Astrocyte of the cerebellum (primary cell): Measurements from ENCODE around the gene DNAL1.
"Not testable (repeated sequence)": the region's sequence is repeated elsewhere in the genome, so short reads cannot be mapped to it uniquely, and the experiment has no call there.

ENCODE experiments used
- DNase-seq: peaks from one replicate; pipeline ENCODE4 v3.0.0-alpha.2; 2011; ENCODE audit warnings: low read depth
- H3K4me3 ChIP-seq: 2 replicates; pipeline ENCODE4 v1.5.1; 2011; ENCODE audit warnings: mild to moderate bottlenecking, low read depth, low read length, moderate library complexity
- in situ Hi-C: cut with HindIII; loops from 2 replicates; pipeline ENCODE4 v1.10.0; 2017; ENCODE audit warnings: low sequenced_read_pairs
- TF ChIP-seq, protein P1 (sequence below): IDR thresholded peaks from 2 replicates; pipeline ENCODE4 v1.5.1; 2012; ENCODE audit warnings: low read length, low read depth, moderate library complexity, mild to moderate bottlenecking; ENCODE audit errors: missing control alignments

DNAL1 gene

DNA sequence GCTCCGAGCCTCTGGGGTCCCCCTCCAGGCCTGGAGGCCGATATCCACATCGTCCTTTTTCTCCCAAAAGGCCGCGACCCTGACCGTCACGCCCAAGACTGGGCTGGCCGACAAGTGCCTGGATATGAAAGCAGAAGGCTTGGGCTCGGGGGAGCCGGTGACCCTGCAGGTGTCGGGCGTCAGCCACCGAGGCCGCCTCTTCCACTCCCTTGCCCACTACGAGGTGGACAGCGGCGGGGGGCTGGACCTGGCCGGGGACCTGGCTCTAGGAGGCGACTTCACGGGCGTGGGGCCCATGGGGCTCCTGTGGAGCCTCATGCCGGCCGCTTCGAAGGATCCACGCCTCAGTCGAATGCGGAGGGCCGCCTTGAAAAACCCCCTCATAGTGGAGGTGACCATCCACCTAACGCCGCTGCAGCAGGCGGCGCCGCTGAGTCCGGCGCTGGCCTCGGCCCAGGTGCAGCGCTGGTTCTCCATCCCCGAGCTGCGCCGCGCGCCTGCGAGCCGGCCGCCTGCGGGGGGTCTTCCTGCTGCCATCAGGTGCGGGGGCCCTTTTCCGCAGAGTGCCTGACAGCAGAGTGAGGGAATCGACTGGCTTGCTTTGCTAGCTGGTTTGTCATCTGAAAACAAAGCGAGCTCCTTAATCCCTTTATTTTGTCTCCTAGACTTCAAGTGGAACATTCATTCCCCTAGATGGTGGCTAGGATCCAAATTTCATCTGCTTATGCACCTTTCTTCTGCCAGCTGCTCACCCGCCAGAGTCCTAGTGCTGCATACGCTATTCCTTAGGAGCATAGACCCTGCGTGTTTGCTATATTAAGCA lies 10.6 kb upstream of the DNAL1 start:
- no peak for DNase-seq
- TF ChIP-seq, protein P1, sequence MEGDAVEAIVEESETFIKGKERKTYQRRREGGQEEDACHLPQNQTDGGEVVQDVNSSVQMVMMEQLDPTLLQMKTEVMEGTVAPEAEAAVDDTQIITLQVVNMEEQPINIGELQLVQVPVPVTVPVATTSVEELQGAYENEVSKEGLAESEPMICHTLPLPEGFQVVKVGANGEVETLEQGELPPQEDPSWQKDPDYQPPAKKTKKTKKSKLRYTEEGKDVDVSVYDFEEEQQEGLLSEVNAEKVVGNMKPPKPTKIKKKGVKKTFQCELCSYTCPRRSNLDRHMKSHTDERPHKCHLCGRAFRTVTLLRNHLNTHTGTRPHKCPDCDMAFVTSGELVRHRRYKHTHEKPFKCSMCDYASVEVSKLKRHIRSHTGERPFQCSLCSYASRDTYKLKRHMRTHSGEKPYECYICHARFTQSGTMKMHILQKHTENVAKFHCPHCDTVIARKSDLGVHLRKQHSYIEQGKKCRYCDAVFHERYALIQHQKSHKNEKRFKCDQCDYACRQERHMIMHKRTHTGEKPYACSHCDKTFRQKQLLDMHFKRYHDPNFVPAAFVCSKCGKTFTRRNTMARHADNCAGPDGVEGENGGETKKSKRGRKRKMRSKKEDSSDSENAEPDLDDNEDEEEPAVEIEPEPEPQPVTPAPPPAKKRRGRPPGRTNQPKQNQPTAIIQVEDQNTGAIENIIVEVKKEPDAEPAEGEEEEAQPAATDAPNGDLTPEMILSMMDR: peak; percentile 54
- peak overlapping the region; percentile 38 for H3K4me3 ChIP-seq
- in situ Hi-C loops: no loop called here

DNA sequence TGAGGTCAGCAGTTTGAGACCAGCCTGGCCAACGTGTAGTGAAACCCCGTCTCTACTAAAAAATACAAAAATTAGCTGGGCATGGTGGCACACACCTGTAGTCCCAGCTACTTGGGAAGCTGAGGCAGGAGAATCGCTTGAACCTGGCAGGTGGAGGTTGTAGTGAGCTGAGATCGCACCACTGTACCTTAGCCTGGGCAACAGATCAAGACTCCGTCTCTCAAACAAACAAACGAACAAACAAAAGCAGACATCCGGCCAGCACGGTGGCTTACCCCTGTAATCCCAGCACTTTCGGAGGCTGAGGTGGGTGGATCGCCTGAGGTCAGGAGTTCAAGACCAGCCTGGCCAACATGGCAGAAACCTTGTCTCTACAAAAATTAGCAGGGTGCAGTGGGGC lies 8.4 kb upstream of the DNAL1 start:
- in situ Hi-C loops, H3K4me3 ChIP-seq, DNase-seq: not testable (repeated sequence)

DNA sequence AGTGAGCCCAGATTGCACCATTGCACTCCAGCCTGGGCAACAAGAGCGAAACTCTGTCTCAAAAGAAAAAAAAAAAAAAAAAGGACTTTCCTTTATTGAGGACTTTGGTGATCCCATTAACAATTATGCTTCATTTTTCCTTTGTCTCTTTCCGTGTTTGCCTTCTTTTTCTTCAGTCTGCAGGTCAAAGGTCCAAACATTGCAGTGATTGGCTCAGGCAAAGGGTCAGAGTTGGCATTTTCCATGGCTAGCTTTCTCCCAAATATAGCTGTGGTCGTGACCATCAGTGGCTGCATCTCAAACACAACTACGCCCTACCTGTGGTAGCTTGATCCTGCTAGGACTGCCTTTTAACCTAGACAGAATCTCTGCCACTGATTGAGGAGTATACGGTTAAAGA lies 7.0 kb upstream of the DNAL1 start:
- in situ Hi-C loops: no loop called here
- H3K4me3 ChIP-seq: no peak overlapping the region
- no peak for DNase-seq
- TF ChIP-seq, protein P1: no peak

DNA sequence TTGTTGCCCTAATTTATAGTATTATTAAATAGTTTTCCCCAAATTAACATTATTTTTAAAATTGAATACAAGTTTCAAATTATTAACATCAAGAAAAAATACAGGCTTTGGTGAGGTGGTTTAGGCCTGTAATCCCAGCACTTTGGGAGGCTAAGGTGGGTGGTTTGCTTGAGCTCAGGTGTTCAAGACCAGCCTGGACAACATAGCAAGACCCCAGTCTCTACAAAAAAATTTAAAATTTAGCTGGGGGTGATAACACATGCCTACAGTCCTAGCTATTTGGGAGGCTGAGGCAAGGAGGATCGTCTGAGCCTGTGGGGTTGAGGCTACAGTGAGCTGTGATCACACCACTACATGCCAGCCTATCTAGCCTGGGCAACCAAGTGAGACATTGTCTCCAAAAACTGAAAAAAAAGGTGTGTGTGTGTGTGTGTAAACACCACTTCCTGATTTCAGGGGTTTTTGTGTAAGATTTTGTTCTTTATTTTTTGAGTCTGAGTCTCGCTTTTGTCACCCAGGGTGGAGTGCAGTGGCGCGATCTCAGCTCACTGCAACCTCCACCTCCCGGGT lies 3.9 kb upstream of the DNAL1 start:
- TF ChIP-seq, protein P1: no peak
- in situ Hi-C loops: no loop called here
- DNase-seq: no peak
- H3K4me3 ChIP-seq: no peak overlapping the region

DNA sequence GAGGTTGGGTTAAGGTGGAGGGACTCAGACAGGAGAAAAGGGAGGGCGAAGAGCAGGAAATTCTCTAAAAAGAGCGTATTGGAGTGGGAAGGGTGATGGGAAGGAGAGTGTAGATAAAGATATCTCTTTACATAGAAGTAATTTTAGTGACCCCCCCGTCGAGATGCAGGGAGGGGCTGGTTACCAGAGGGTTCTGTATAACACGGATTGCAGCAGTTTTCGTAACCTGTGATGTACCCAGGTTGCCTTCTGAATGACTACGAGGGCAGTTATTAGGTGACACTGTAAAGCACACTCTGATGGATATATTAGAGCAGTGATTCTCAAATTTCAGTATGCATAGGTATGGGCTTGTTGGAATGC lies 443 bp downstream of the DNAL1 start:
- in situ Hi-C loops: no loop called here
- peak overlapping the region; percentile 97 for H3K4me3 ChIP-seq
- no peak for DNase-seq
- TF ChIP-seq, protein P1: no peak

DNA sequence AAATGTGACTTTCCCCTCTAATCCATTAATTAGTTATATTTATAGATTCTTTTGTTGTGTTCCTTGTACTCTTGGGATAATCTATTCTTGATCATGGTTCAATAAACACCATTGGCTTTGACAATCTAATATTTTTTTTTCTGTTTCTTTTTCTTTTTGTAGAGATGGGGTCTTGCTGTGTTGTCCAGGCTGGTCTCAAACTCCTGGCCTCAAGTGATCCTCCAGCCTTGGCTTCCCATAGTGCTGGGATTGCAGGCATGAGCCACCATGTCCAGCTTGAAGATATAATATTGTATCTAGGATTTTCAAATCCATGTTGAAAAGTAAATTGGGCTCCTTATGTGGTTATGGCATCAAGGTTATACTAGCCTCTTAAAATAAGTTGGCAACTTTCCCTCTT lies 6.2 kb downstream of the DNAL1 start:
- no peak overlapping the region for H3K4me3 ChIP-seq
- in situ Hi-C loops: no loop called here
- no peak for DNase-seq
- TF ChIP-seq, protein P1: no peak

DNA sequence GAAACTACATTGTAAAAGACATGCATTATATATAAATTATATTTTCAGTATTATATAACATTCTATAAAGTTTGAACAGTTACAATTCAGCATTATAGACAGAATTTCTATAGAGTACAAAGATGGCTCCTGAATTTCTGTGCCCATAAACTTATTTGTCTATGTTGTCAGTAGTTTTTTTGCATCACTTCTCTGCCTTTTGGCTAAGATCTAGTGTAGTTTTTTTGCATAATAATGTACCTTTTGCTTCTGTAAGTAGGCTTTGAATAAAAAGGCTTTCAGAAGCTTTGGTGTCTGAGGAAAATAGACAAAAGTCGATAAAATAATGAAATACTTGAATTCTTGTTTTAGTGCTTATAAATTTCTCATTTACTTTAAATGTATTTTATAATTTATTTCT lies 11.1 kb downstream of the DNAL1 start:
- no peak overlapping the region for H3K4me3 ChIP-seq
- TF ChIP-seq, protein P1: no peak
- in situ Hi-C loops: no loop called here
- no peak for DNase-seq

DNA sequence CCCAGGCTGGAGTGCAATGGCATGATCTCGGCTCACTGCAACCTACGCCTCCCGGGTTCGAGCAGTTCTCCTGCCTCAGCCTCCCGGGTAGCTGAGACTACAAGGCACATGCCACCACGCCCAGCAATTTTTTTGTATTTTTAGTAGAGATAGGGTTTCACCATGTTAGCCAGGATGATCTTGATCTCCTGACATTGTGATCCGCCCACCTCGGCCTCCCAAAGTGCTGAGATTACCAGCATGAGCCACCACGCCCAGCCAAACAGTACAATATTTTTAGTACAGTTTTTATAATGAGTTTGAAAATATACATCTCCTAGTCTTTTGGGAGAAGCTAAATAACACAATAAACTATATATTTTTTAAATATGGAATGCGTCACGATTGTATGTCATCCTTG lies 14.4 kb downstream of the DNAL1 start:
- in situ Hi-C loops, H3K4me3 ChIP-seq, DNase-seq: not testable (repeated sequence)
